HG03378 (cell line): ENCODE data around the gene STMP1.
"Not testable (repeated sequence)": the region's sequence is repeated elsewhere in the genome, so short reads cannot be mapped to it uniquely, and the experiment has no call there.

Experiments used
- ATAC-seq: cut with Tn5 transposase; IDR thresholded peaks from one replicate; pipeline ENCODE4 v1.9.1; 2021; ENCODE audit warnings: mild to moderate bottlenecking, moderate library complexity; ENCODE audit not compliant: unreplicated experiment

The STMP1 gene

DNA sequence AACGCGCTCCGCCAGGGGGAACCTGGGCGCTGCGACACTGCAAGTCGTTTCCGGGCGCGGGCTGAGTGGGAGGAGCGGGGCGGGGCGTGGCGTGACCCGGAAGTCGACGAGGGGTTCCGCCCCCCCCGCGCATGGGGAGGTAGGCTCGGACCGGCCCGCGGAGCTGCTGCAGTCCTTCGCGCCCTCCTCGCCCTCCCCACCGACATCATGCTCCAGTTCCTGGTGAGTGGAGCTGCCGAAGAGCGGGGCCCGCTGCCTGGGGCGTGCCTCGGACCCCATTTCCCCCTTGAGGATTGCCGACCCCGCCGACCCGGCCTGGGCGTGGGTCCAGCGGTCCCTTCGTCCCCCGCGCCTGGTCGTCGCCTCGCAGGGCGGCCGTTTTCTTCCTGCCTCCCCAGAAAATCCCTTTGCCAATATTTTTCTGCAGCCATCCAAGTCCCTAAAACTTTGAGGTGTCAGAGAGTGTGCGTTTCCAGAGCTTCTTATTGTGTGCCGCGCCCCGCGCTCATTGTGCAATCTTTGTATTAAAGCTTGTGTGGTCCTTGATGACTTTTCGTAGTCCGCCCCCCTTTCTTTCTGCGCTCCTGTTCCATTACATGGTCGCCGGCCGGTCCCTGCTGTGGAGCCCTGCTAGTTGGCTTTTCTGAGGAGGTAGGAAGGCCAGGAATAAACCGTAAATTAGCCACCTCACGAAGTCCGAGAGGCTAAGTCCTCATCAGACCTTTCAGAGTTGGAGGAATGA, at the start of gene STMP1:
Gene STMP1 (plus strand): TSS at position 142 of the 742 bp plus-strand sequence.
- peak; percentile 83 for ATAC-seq

DNA sequence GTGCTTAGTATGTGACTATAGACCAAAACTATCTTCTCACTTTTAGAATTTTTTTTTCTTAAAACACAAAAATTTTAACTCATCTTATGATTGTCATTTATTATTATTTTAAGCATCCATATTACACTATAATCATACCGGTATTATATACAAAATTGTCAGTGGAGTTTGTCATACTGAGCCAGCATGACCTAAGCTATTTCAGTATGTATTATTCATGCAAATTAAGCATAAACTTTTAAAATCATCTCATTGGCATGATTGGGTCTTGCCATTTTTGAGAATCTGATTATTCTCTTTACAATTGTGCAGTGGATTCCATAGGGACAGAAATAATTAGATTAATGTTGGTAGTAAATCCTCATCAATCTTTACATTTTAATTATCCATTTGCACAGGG, 46.2 kb upstream of the STMP1 start:
- no peak for ATAC-seq

DNA sequence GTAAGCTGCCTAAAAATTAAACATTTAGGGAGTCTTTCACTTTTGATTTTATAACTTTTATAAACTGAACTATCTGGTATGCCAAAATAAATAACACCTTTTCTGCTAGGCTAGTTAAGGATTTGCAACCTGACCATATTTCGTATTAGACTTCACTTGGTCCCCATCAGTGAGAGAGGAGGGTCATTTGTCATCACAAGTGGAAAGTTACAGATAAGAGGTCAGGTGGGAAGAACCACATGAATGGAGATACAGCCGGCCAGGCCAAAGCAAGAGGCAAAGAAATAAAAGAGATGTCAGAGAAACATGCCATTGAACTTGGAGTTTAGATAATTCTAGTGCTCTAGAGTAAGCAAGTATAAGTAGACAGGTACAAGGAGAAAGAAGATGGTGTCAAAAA, 44.5 kb upstream of the STMP1 start:
- no peak for ATAC-seq

DNA sequence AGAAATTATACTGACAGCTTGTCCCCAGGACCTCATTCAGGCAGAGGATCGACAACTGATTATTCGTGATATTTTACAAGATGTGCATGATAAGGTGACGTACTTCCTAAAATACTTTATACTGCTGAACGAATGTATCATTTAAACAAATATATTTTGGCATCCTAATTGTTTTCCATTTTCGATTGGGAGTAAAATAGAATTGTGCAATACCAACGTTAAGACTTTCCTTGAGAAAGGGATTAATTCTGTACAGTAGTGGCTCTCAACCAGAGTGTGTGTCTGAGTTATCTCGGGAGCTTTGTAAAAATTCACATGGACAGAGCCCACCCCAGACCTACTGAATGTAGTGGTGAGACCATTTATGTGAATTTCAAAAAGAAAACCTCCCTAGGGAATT, 43.8 kb upstream of the STMP1 start:
- ATAC-seq = no peak

DNA sequence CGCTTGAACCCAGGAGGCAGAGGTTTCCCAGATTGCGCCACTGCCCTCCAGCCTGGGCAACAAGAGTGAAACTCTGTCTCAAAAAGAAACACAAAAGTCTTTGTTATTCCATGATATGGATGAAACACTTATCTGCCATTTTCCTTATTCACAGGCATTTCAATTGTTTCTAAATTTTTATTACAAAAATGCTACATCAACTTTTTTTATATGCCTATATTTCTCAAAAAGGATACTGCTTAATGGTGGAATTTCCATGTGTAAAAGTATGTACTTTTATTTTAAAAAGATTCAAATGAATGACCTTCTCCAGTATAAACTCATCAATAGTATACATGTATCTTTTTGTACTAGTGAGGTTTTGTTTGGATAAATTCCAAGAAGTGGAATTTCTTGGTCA, 41.9 kb upstream of the STMP1 start:
- ATAC-seq = no peak

DNA sequence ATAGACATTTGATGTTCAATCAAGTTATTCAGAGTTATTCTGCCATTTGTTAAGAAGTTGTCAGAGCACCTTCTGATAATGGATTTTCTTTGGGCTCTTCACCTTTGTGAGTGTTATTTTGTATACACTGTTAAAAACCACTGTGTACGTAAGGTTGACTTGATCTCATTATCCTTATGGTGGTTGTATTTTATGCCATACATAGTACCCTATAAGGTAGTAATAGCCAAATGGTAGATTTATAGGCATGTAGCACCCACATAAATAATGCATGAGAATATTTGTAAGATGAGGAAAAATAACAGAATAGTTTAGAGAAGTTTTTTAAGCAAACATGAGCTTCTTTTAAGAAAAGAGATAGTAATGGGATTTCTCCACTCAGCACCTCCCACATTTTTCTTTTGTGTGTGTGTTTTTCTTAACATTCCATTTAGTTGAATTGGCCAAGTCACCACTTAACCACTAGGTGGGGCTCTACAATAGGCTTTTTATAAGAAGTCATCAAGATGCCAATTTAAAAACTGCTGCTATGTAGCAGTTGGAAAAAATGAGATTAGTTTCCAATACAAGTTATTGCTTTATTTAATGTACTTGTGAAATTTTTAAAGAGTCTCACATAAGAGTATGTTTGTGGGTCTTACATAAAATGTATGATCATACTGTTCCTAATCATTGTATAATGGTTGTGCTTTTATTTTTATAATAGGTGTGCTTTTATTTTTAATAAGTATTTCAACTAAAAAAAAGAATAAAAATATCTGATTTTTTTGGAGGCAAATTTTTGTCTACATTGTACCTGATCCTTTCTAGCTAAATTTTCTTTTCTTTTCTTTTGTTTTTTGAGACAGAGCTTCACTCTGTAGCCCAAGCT, 41.1 kb upstream of the STMP1 start:
- ATAC-seq = peak; percentile 47

DNA sequence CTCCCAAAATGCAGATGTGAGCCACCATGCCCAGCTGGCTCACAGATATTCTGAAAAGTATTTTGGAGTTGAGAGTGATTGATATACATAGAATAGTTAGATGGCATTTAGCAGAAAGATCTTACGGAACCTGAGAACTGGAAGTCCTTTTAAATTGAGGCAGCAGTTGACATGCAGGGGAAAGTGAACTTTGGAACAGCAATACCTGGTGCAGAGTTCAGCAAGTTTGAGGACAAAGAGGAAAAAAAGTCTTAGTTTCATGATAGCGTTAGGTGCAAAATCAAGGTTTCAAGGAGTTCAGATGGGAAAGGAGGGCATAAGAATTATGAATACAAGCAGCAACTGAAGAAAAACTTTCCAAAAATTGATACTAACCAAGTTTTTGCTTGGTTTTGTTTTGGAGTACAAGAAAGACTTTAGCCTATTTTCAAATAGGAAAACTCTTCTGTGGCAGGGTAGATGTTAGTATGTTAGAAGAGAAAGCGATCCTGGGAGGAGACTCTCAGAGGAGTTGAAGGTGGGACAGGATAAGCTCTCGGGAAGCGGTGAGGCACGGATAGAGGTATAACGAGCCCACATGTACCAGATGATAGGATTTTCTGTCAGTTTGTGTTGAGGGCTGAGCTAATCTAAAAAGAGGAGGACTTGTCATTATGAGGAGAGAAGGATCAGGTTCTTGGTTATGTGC, 28.0 kb upstream of the STMP1 start:
- ATAC-seq = no peak

DNA sequence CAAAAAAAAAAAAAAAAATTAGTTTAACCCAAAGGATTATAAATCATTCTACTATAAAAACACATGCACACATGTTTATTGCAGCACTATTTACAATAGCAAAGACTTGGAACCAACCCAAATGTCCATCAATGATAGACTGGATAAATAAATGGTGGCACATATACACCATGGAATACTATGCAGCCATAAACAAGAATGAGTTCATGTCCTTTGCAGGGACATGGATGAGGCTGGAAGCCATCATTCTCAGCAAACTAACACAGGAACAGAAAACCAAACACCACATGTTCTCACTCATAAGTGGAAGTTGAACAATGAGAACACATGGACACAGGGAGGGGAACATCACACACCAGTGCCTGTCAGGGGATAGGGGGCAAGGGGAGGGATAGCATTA, 22.6 kb upstream of the STMP1 start:
- not testable (repeated sequence) for ATAC-seq

DNA sequence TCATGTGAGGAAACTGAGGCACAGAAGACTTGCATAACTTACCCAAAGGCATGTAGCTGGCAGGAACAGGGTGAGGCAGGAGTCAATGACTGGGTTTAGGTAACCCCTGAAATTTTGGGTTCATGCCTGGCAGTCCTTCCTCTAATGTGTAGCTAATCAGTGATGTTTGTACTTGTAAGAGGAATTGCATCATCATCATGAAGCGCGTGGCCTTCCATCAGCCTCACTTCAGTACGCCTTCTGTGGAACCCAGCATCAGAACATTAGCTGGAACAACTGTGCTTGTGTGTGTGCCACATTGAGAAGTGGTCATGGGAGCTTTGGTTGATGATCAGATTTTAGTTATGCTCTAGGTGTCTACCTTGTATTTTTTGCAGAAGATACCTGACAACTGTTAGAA, 18.2 kb upstream of the STMP1 start:
- no peak for ATAC-seq

DNA sequence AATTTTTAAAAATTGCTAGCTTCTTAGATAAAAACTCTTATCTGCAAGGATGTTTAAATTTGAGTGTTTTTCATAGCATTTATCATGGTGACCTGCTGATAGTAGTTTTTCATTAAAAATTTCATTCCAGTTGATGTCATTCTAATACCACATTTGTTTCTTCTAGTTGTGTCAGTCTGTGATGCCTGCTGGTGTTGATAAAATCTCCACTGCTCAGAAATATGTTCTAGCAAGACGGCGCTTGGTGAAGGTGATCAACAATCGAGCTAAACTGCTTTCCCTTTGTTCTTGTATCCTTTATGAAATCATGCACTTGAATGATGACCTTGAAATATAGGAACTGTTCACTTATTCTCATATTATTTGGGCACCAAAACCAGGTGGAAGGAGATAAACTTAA, 17.6 kb upstream of the STMP1 start:
- ATAC-seq = no peak

DNA sequence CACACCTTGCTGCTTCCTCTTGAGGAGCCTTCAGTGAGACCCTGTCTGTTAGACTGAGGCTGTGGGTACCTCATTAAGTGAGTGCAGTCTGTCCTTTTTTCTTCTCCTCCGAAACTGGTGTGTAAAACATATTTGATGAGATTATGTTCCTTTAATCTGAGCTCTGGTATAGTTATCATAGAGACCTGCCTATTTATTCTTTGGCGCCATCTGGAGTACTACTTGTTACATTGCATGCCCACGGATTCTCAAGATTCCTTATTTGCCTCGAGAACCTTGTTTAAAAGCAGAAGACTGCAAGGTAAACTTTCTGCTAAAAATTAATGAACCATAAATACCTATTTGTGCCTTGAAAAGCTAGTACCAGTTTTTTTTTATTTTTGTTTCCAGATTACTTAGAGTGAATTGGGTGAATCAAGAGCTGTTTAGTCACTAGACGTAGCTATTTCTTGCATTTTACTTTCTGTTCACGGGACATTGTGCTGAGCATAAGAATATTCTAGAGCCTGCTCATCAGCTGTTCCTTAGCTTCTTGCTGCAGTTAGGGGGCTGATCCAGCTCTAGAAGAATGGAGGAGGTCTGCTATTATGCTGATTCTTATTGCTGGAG, 16.9 kb upstream of the STMP1 start:
- no peak for ATAC-seq

DNA sequence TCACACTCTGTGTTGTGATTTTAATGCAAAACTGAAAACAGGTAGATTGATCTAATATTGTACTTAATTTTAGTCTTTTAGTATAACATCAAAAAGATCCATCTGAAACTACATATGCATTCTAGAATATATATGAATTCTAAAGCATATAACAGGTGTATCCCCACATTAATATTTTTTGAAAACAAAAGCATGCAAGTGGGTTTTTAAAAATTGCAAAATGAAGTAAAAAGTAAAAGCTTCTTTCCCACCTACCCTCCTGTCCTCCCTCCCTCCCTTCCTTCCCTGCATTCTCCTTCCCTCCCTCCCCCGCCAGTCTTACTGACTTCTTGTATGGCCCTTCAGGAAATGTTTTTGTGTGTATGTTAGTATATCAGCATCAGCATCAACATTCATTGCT, 14.6 kb upstream of the STMP1 start:
- no peak for ATAC-seq

DNA sequence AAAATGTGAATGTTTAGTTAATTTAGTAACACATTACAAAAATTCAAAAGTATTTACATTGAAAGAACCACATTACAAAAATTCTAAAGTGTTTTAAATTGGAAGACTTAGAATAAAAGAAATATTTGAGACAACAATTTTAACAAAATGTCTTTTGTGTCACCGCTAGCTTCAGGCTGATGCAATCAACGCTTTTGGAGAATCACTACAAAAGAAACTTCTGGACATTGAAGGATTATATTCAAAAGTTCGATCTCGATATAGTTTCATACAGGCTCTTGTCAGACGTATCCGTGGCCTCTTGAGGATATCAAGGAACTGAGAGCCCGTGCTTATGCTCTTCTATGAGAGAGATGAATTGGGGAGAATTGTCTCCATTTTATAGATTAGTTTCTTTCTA, 14.1 kb upstream of the STMP1 start:
- no peak for ATAC-seq

DNA sequence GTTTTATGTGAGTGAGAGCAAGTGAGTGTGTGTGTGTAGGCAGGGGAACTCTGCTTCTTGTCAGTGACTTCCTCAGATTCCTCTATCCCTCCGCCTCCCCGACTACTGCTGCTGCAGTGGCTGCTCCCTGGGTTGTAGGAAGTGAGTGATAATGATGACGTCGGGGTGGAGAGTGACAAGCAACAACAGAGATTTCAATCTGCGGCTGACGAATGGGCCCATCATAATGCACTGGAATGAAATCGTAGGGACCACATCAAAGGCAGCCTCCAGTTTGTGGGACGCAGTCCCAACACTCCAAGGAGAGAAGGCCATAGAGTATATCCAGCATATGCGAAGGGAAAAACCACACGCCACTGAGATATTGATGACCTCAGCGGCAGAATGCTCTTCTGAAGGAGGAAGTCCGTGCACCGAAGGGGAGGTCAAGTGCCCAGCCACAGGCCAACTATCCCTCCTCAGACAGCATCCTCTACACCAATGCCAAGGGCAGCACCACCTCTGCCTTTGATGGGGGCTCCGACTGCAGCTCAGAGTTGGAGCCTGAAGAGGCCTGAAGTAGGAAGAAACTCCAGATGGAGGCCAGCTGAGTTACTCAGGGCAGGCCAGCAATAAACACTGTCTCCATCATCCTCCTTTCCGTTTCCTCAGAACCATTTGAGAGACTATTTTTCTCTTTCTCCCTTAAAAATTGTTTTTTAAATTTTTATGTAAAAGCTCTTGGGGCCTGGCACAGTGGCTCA, 11.3 kb upstream of the STMP1 start:
- no peak for ATAC-seq

DNA sequence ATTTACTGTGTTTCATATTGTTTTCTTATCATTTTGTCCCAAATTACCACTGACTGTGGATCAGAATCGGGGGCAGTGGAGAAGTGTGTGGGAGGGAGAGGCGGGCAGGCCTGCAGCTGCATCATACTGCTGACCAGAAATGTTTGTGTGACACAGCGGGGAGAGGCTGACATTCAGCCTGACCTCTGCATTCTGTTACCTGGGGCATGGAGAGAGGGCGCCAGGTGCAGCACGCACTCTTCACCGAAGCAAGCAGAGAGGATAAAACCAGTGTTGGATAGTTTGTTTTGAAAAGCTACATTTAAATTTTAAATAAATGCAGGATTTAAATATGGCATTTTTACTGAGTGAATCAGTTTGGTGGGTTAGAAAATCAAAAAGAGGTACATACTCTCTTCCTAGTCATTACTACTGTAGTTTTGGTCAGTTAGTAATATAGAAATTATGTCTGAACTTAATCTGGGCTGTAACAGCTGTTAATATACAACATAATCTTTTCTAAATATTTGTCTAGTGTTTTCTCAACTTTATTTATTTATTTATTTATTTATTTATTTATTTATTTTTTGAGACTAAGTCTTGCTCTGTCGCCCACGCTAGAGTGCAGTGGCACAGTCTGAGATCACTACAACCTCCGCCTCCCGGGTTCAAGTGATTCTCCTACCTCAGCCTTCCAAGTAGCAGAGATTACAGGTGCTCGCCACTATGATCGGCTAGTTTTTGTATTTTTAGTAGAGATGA, 8.8 kb upstream of the STMP1 start:
- ATAC-seq = no peak

DNA sequence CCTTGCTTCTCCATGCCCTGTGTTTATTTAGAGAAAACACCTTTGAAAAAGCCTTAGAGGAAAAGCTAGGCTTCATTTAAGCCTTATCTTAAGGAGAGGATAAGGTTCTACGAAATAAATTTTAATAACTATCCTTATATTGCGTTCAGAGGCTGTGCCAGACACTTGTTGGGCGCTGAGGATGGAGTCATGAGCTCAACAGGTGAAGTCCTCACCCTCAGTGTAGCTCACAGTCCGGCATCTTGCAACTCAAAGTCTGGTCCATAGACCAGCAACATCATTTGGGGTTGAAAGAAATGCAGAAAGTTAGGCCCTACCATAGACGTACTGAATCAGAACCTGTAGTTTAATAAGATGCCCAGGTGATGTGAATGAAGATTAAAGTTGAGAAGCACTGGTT, 3.8 kb upstream of the STMP1 start:
- ATAC-seq = no peak

DNA sequence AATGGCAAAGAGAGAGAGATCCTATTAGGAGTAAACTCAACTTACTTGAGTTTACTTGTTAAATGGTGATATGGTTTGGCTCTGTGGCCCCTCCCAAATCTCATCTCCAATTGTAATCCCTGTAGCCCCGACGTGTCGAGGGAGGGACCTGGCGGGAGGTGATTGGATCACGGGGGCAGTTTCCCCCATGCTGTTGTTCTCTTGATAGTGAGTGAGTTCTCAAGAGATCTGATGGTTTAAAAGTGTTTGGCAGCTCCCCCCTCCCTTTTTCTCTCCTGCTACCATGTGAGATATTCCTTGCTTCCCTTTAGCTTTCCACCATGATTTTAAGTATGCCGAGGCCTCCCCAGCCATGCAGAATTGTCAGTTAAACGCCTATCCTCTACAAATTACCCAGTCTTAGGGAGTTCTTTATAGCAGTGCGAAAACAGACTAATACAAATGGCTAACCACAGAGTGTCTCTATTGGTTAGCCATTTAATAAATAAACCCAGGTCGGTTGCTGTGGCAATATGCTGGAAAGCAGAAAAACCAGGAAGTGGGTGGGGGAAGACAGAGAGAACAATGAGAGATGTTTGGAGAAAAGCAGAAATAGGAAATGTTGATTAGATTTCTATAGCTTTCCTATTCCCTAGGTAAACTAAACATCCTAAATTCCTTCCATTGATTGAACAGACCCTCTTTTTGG, 3.0 kb upstream of the STMP1 start:
- ATAC-seq = no peak

DNA sequence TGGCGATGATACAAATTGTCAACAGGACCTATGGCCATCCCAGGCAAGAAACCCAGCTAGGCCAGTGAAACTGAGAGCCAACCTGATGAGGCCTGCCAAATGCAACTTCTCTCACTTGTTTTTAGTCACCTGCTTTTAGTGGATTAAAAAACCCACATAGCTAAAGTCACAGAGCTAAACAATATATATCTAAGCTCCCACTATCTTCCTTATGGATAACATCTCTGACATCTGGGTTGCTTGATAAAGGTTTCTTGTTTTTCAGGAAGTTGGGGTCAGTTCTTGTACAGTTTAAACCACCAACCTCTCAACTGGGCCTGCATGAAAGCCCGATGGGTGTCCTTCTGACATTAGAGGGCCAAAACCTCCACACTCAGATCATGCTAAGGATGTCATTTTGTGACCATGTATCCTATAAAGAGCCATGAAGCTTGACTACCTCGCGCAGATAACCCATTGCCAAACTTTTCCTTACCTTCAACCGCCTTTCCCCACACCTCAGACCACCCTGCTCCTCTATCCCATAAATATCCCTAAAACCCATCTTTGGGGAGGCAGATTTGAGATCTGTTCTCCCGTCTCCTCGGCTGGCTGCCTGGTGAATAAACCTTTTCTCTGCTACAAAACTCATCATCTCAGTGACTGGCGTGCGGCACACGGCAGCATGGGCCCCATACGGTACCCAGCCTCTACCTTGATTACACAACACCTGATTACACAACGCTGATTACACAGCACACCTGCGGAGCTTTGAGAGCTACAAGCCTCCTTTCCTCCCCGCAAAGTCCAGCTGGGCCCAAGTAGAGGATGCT, 797 bp upstream of the STMP1 start:
- no peak for ATAC-seq

DNA sequence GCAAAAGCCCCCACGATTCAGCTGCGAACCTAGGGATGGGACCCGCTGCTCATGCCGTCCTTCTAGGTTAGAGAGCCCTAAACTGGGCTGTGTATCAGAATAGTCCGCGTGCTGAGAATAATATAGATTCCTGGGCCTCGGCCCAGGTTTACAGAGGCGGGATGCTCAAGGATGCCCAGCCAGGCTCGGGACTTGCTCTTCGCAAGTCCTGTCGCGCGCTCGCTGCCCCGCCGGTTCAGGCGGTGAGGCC, 266 bp upstream of the STMP1 start:
- no peak for ATAC-seq
